GM08714 (cell line): ENCODE measurements around the gene TMEM252.

Source experiments
- H3K4me3 ChIP-seq: fragments of 200-500 bp; sonication (Bioruptor generic); 2 replicates; pipeline ENCODE4 v1.5.1; 2014; ENCODE audit warnings: mild to moderate bottlenecking, low read length, inconsistent platforms
- ZNF274 ChIP-seq: IDR thresholded peaks from 2 replicates; pipeline ENCODE4 v1.6.1; 2012; ENCODE audit warnings: mild to moderate bottlenecking, low read depth, low read length

Gene TMEM252

GRCh38 chr9:68497629-68498028, 43.1 kb downstream of the TMEM252 start:
- no peak overlapping the region for H3K4me3 ChIP-seq
- TF ChIP-seq ZNF274, result no peak

DNA sequence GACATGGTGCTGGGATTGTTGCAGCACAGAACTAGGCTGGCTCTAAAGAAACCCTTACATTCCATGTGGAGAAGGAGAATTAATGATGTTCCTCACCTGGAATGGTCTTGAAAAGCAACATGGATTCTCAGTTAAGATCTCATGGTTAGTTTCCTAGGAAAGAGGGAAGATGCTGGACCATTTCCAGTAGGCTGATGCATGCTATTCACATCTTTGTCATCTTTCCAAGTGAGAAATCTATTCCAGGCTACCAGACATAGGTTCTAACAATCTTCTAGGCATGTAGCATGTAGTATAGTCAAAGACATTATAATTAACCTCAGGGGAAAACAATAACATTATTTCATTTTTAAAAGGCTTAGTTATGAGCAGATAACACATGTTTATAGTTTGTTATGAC, 44.3 kb downstream of the TMEM252 start:
- no peak overlapping the region for H3K4me3 ChIP-seq
- TF ChIP-seq ZNF274, result no peak

- no peak for TF ChIP-seq ZNF274
- H3K4me3 ChIP-seq, result no peak overlapping the region
Measured at GRCh38 chr9:68495247-68495646, 45.4 kb downstream of the TMEM252 start.

GRCh38 chr9:68493958-68494577, 46.6 kb downstream of the TMEM252 start:
- TF ChIP-seq ZNF274, result no peak
- no peak overlapping the region for H3K4me3 ChIP-seq

GRCh38 chr9:68493541-68493940, 47.1 kb downstream of the TMEM252 start:
- no peak for TF ChIP-seq ZNF274
- H3K4me3 ChIP-seq, result no peak overlapping the region

DNA sequence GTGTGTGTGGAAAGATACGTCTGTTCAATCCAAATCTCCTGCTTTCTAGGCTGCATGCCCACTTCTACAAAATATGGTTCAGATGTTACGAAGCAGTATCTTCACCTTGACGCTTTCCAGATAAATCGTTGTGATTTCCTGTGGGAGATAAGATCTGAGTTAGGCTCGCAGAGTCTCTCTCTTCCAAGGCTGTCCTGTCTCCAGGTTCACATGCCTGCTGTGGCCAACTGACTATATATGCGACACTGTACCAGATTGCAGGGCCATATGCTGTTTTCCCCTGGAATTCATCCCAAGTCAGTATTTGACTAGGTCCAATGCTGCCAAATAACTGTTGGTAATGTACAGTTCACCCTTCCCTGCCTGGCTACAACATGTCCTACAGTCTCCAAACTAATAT, 47.9 kb downstream of the TMEM252 start:
- no peak overlapping the region for H3K4me3 ChIP-seq
- no peak for TF ChIP-seq ZNF274

DNA sequence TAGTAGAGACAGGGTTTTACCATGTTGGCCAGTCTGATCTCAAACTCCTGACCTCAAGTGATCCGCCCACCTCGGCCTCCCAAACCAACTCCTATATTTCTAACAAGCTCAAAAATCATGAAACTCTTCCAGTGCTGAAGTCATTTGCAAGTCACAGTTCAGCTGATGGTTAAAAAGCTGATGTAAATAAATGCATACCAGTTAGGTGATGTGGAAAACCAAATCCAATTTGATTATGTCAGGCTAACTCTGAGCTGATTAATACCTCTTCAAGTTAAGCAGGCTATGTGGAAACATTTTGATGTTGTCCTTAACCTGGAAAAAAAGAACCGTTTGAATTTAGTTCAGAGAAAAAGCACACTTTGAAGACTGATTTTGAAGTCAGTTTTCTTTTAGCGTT, 51.0 kb downstream of the TMEM252 start:
- TF ChIP-seq ZNF274, result no peak

GRCh38 chr9:68488126-68488525, 52.6 kb downstream of the TMEM252 start:
- H3K4me3 ChIP-seq, result no peak overlapping the region
- TF ChIP-seq ZNF274, result no peak

More for the DNA sequence above, 51.0 kb downstream of the TMEM252 start:
- no peak overlapping the region for H3K4me3 ChIP-seq
